ENCODE data around the gene DNMT3B.
A peak's percentile ranks its signal among the peaks of the same experiment; 100 is the strongest.
"Not testable (repeated sequence)": the region's sequence is repeated elsewhere in the genome, so short reads cannot be mapped to it uniquely, and the experiment has no call there.

DNMT3B gene

DNA sequence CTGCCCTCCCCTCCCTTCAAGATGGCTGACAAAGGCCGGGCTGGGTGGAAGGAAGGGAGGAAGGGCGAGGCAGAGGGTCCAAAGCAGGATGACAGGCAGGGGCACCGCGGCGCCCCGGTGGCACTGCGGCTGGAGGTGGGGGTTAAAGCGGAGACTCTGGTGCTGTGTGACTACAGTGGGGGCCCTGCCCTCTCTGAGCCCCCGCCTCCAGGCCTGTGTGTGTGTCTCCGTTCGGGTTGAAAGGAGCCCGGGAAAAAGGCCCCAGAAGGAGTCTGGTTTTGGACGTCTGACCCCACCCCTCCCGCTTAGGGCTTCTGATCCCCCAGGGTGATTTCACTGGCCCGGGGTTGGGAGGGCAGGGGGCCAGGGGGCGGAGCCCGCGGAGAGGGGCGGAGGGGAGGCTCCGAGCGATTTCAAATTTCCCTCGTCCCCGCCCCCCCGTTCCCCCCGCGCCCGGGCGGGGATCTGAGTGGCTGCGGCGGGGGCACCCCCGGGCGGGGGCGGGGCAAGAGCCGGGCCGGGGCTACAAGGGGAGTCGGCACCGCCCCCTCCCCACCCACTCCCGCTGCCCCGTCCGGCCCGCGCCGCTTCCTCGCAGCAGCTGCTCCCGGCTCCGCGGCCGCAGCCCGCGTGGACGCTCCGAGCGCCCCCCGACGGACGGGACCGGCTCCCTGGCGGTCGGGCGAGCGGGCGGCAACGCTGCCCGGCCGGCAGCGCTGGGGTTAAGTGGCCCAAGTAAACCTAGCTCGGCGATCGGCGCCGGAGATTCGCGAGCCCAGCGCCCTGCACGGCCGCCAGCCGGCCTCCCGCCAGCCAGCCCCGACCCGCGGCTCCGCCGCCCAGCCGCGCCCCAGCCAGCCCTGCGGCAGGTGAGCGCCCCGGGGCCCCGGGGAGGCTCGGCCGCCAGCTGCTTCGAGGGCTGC, at the start of gene DNMT3B:
DNMT3B (plus strand) TSS at position 555 of the 923 bp plus-strand sequence. CDS start 17,939 bp downstream, outside the sequence.
- peak; percentile 69 for DNase-seq (ENCODE audit: low spot score)

DNA sequence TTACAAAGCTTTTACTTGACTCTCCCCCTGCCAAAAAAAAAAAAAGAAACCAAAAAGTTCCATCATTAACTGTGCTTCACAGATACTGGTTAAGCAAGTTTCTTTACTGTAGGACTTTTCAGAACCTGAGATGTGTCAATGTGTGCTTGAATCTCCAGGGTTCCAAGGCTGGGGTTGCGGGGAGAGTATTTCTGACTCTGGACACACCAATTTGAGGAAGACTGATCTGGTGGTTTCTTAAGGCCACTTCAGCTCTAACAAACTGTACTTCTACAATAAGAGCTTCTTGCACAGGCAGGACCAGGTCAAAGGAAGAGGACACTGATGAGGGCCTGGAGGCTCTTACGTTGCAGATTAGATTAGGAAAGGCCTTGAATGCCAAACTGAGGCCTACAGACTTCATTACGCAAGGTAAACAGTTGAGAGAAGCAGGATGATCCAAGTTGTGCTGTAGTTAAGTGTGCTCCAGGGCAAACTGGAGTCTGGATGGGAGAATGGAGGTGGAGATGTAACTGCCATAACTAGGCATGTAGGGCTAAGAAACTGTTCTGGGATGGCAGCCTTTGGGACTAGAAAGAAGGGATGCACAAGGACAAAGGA, 43.3 kb upstream of the DNMT3B start:
- no peak for DNase-seq (ENCODE audit: low spot score)

DNA sequence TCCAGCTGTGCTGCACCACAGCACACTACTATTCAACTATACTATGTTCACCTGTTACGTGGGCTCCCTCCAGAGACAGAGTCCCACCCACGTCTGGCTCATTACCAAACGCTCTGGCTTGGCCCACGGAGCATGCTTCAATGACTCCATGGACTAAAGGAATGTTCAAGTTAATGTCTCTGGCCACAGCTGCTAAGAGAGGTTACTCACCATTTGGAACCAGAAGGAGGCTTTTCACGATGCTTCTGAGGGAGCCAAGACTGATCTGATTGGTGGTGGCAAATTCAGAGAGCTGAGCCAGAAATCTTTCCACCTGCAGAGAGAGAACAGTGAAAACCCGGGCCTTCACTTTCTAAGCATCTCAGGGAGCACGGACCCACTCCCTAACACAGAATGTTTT, 34.5 kb upstream of the DNMT3B start:
- peak; percentile 69 for DNase-seq (ENCODE audit: low spot score)

- not testable (repeated sequence) for DNase-seq (ENCODE audit: low spot score)
Measured at GRCh38 chr20:32728435-32728834, 33.8 kb upstream of the DNMT3B start.

DNA sequence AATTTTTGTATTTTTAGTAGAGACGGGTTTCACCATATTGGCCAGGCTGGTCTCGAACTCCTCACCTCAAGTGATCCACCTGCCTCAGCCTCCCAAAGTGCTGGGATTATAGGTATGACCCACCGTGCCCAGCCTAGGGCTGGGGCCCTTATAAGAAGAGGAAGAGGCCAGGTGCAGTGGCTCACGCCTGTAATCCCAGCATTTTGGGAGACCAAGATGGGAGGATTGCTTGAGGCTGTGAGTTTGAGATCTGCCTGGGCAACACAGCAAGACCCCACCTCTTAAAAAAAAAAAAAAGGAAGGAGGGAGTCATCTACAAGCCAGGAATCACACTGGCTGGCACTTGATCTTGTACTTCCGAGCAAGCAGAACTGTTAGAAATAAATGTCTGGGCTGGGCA, 32.9 kb upstream of the DNMT3B start:
- DNase-seq (ENCODE audit: low spot score), result not testable (repeated sequence)

DNA sequence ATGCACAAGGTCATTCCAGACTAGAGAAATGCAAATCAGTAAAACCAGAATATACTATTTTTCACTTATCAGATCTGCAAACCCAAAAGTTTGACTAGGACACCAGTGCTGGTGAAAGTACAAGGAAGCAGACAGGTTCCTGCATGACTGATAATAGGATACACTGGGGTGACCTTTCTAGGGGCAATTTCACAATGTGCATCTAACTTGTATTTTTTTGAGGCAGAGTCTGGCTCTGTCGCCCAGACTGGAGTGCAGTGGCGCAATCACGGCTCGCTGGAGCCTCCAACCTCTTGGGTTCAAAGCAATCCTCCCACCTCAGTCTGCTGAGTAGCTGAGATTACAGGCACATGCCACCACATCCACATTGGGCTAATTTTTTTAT, 30.3 kb upstream of the DNMT3B start:
- DNase-seq (ENCODE audit: low spot score), result no peak

DNA sequence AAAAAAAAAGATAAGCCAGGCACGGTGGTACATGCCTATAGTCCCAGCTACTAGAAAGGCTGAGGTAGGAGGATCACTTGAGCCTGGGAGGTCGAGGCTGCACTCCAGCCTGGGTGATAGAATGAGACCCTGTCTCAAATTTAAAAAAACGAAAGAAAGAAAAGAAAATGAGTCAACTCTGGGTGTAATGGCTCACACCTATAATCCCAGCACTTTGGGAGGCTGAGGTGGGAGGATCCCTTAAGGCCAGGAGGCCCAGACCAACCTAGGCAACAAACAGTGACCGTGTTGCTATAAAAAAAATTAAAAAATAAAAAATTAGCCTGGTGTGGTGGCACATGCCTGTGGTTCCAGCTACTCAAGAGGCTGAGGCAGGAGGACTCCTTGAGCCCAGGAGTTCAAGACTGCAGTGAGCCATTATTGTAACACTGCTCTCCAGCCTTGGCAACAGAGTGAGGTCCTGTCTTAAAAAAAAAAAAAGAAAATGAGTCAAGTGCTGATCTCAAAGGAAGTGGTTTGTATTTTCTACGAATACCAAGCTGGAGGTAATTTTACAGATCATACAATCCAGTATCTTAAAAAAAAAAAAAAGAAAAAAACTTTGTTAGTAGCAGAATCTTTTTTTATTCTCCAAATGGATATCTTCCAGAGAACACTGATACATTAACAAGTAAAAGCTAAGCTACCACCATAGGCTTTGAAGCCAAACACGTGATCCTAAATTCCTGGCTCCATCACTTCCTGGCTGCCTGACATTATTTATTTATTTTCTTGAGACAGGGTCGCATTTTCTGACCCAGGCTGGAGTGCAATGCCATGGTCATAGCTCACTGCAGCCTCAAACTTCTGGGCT, 24.6 kb upstream of the DNMT3B start:
- no peak for DNase-seq (ENCODE audit: low spot score)

DNA sequence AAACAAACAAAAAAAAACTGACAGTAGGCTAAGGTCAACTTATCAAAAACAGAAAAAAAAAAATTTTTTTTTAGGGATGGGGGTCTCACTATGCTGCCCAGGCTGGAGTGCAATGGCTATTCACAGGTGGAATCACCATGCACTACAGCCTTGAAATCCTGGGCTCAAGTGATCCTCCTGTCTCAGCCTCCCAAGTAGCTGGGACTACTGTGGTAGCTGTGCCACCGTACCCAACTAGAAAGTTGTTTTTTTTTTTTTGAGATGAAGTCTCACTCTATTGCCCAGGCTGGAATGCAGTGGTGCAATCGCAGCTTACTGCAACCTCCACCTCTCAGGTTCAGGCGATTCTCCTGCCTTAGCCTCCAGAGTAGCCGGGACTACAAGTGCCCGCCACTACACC, 21.0 kb upstream of the DNMT3B start:
- no peak for DNase-seq (ENCODE audit: low spot score)

- peak; percentile 30 for DNase-seq (ENCODE audit: low spot score)
Measured at GRCh38 chr20:32742322-32743236, 19.6 kb upstream of the DNMT3B start.

GRCh38 chr20:32743237-32744112, 18.7 kb upstream of the DNMT3B start, which contains the start of gene COMMD7:
Gene COMMD7, minus strand, starts transcription at chr20:32743467. Its CDS starts 76 bp downstream, at chr20:32743391.
- peak; percentile 78 for DNase-seq (ENCODE audit: low spot score)

GRCh38 chr20:32749914-32750637, 12.1 kb upstream of the DNMT3B start:
- no peak for DNase-seq (ENCODE audit: low spot score)

DNA sequence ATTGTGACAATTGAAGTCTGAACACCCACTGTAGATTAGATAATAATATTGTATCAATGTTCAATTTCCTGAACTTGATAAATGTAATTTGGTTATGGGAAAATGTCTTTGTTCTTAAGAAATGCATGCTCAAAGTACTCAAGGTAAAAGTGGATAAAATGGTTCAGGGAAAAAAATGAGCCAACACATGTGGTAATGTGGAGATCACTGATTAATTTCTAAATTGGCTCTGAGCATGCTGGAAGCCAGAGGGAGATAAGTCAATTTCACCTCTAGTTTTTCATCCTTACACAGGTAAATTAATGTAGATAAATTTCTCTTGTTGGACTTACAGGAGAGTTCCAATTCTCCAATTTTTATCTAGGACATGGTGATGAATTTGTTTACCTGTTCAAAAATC, 10.9 kb upstream of the DNMT3B start:
- no peak for DNase-seq (ENCODE audit: low spot score)

- DNase-seq (ENCODE audit: low spot score), result no peak
Measured at GRCh38 chr20:32751702-32752457, 10.3 kb upstream of the DNMT3B start.

DNA sequence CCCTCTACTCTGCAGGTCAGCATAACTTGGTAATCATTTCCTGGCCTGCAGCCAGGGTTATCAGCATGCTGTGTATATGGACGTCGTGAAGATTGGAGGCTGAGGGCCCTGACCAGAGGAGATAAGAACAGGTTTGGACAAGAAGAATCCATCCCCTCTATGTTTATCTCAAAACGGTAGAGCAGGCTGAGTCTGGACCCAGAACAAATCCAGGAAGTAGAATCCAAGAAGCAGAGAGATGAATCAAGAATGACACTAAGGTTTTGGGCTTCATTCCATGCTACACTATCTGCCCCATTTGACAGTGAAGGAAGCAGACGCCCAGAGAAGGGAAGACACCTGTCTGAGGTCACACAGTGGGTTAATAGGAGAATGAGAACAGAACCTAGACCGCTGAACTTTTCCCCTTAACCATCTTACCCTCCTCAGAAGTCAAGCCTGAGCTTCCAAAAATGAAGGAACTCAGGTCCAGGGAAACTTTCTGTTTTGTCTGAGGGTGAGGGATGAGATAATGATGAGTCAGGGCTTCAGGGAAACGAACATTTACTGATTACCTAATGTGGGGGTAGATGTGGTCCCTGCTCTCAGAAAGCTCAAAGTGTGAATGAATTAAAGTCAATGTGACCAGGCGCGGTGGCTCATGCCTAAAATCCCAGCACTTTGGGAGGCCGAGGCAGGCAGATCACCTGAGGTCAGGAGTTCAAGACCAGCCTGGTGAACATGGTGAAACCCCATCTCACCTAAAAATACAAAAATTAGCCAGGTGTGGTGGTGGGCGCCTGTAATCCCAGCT, 9.5 kb upstream of the DNMT3B start:
- DNase-seq (ENCODE audit: low spot score), result no peak

- DNase-seq (ENCODE audit: low spot score), result no peak
Measured at GRCh38 chr20:32753731-32754130, 8.5 kb upstream of the DNMT3B start.

DNA sequence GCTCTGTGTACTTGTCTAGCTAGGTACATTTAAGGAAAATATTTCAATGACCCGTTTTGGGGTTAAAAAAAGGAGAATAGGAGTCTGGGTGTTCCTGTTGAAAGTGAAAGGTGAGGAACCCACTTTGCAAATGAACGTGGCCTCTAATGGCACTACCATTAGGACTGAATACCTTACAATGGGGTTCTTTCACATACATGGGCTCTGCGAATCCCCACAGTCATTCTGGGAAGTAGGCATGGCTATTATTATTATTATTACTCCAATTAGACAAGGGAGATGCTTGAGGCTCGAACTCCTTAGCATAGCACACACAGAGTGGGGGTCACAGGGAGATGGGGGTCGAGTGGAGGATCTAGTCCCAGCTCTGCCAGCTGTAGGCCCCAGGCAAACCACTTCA, 6.0 kb upstream of the DNMT3B start:
- DNase-seq (ENCODE audit: low spot score), result no peak

DNA sequence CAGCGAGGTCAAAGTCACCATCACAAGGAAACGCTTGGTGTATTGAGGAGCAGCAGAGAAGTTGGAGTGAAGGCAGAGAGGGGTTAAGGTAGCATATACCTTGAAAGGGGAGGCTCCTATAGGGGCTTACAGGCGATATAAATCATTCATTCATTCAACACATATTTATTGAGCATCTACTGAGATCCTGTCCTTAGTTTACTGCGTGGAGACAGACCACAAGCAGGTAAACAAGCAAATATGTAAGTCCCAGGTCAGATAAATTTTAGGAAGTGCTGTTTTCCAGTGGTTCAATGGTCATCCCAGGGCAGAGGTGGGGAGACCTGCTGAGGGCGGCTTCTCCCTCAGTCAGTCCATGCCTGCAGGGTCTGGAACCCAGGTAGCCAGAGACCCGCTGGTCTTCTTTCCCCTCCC, 761 bp upstream of the DNMT3B start:
- no peak for DNase-seq (ENCODE audit: low spot score)

DNA sequence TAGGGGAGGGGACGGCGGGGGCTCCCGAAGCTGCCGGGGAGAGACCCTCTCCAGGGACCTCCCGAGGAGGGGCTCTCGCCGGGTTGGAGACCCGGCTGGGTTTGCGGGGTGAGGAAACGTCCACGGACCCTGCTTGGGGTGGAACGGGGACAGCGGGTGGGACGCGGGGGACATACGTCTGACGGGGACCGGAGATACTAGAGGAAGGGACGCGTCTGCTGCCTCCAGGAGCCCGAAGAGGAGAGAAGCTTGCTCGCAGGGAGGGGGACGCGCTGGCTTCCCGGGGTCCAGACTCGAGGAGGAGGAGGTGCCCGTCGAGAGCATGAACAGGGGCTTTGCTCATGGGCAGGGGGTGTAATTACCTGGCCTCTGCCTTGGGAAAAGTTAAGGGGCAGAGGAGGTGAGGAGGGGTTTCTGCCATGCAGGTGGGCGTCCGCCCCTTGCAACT, 593 bp downstream of the DNMT3B start:
- no peak for DNase-seq (ENCODE audit: low spot score)

Measured in cerebellar cortex (tissue), 1 donor.